Rectal smooth muscle tissue (tissue), 1 donor: Measurements from ENCODE around the gene ID2.

Experiments used
- H3K27ac ChIP-seq: one replicate; pipeline ENCODE4 v1.7.0; 2013; ENCODE audit warnings: low read depth, low read length, inconsistent platforms
- H3K27me3 ChIP-seq: one replicate; pipeline ENCODE4 v1.7.0; 2013; ENCODE audit warnings: low read length; ENCODE audit not compliant: control insufficient read depth, insufficient read depth
- H3K36me3 ChIP-seq: one replicate; pipeline ENCODE4 v1.7.0; 2013; ENCODE audit warnings: low read length; ENCODE audit not compliant: control insufficient read depth, insufficient read depth
- H3K4me1 ChIP-seq: one replicate; pipeline ENCODE4 v1.7.0; 2013; ENCODE audit warnings: low read length; ENCODE audit not compliant: control insufficient read depth, insufficient read depth
- H3K4me3 ChIP-seq: one replicate; pipeline ENCODE4 v1.7.0; 2013; ENCODE audit warnings: low read length
- H3K9ac ChIP-seq: one replicate; pipeline ENCODE4 v1.7.0; 2013; ENCODE audit warnings: low read length

ID2 gene

GRCh38 chr2:8685697-8686358, 4.0 kb downstream of the ID2 start:
- H3K9ac ChIP-seq, result no peak overlapping the region
- peak overlapping the region; percentile 69 for H3K4me3 ChIP-seq
- peak overlapping the region; percentile 80 for H3K27ac ChIP-seq
- H3K36me3 ChIP-seq, result no peaks in the 10 kb centered on the region
- H3K4me1 ChIP-seq, result peaks cover 3% of the 10 kb centered on the region
- no peaks in the 10 kb centered on the region for H3K27me3 ChIP-seq

GRCh38 chr2:8691859-8692437, 10.1 kb downstream of the ID2 start:
- Histone ChIP-seq H3K27ac (no peak overlapping the region), H3K4me1 (no peaks in the 10 kb centered on the region), H3K27me3 (peaks cover 5% of the 10 kb centered on the region), H3K9ac (no peak overlapping the region), H3K4me3 (no peak overlapping the region), H3K36me3 (no peaks in the 10 kb centered on the region)

- Histone ChIP-seq H3K27ac (no peak overlapping the region), H3K9ac (no peak overlapping the region), H3K27me3 (peaks cover 5% of the 10 kb centered on the region), H3K36me3 (no peaks in the 10 kb centered on the region), H3K4me3 (peak overlapping the region; percentile 52), H3K4me1 (no peaks in the 10 kb centered on the region)
Measured at GRCh38 chr2:8692783-8693156, 10.9 kb downstream of the ID2 start.

- Histone ChIP-seq H3K36me3 (no peaks in the 10 kb centered on the region), H3K4me3 (peak overlapping the region; percentile 52), H3K4me1 (no peaks in the 10 kb centered on the region), H3K27me3 (peaks cover 5% of the 10 kb centered on the region), H3K9ac (no peak overlapping the region), H3K27ac (no peak overlapping the region)
Measured at GRCh38 chr2:8693157-8693821, 11.4 kb downstream of the ID2 start.

- no peaks in the 10 kb centered on the region for H3K36me3 ChIP-seq
- no peaks in the 10 kb centered on the region for H3K4me1 ChIP-seq
- no peak overlapping the region for H3K4me3 ChIP-seq
- no peak overlapping the region for H3K9ac ChIP-seq
- H3K27ac ChIP-seq, result no peak overlapping the region
- H3K27me3 ChIP-seq, result peaks cover 5% of the 10 kb centered on the region
Measured at GRCh38 chr2:8694737-8695136, 12.9 kb downstream of the ID2 start.

- Histone ChIP-seq H3K4me1 (no peaks in the 10 kb centered on the region), H3K9ac (no peak overlapping the region), H3K27ac (no peak overlapping the region), H3K36me3 (no peaks in the 10 kb centered on the region), H3K4me3 (no peak overlapping the region), H3K27me3 (peaks cover under 1% of the 10 kb centered on the region)
Measured at GRCh38 chr2:8697190-8697589, 15.3 kb downstream of the ID2 start.

GRCh38 chr2:8699839-8700238, 18.0 kb downstream of the ID2 start:
- no peaks in the 10 kb centered on the region for H3K27me3 ChIP-seq
- no peak overlapping the region for H3K4me3 ChIP-seq
- no peaks in the 10 kb centered on the region for H3K36me3 ChIP-seq
- H3K4me1 ChIP-seq, result no peaks in the 10 kb centered on the region
- no peak overlapping the region for H3K27ac ChIP-seq
- H3K9ac ChIP-seq, result no peak overlapping the region

- Histone ChIP-seq H3K9ac (no peak overlapping the region), H3K4me1 (no peaks in the 10 kb centered on the region), H3K4me3 (no peak overlapping the region), H3K27ac (no peak overlapping the region), H3K36me3 (no peaks in the 10 kb centered on the region), H3K27me3 (no peaks in the 10 kb centered on the region)
Measured at GRCh38 chr2:8701681-8702379, 20.0 kb downstream of the ID2 start.

- H3K27me3 ChIP-seq, result no peaks in the 10 kb centered on the region
- H3K27ac ChIP-seq, result no peak overlapping the region
- no peak overlapping the region for H3K4me3 ChIP-seq
- H3K36me3 ChIP-seq, result no peaks in the 10 kb centered on the region
- H3K9ac ChIP-seq, result no peak overlapping the region
- no peaks in the 10 kb centered on the region for H3K4me1 ChIP-seq
Measured at GRCh38 chr2:8704906-8705305, 23.1 kb downstream of the ID2 start.

GRCh38 chr2:8709611-8710010, 27.8 kb downstream of the ID2 start:
- Histone ChIP-seq H3K27ac (no peak overlapping the region), H3K4me1 (no peaks in the 10 kb centered on the region), H3K36me3 (no peaks in the 10 kb centered on the region), H3K27me3 (no peaks in the 10 kb centered on the region), H3K9ac (no peak overlapping the region), H3K4me3 (no peak overlapping the region)

- no peaks in the 10 kb centered on the region for H3K27me3 ChIP-seq
- no peak overlapping the region for H3K27ac ChIP-seq
- no peaks in the 10 kb centered on the region for H3K4me1 ChIP-seq
- H3K36me3 ChIP-seq, result no peaks in the 10 kb centered on the region
- H3K9ac ChIP-seq, result no peak overlapping the region
- no peak overlapping the region for H3K4me3 ChIP-seq
Measured at GRCh38 chr2:8710951-8711350, 29.1 kb downstream of the ID2 start.

GRCh38 chr2:8714283-8714682, 32.4 kb downstream of the ID2 start:
- H3K9ac ChIP-seq, result no peak overlapping the region
- H3K36me3 ChIP-seq, result no peaks in the 10 kb centered on the region
- no peak overlapping the region for H3K27ac ChIP-seq
- H3K4me3 ChIP-seq, result no peak overlapping the region
- no peaks in the 10 kb centered on the region for H3K4me1 ChIP-seq
- H3K27me3 ChIP-seq, result no peaks in the 10 kb centered on the region
